ENCODE data around the gene GFRA1. TPM values are rescaled to one million over a fixed set of nuclear protein-coding genes. Genes with fewer than 3 reads are reported as not detected.

GFRA1 gene
- total and polyA plus RNA-seq, 2 experiments from 2014 or later = 0.48 to 2.9 TPM

- Histone ChIP-seq H3K27ac (no peak overlapping the region), H3K27me3 (no peaks in the 10 kb centered on the region), H3K9me3 (ENCODE audit: low read depth) (peaks cover 4% of the 10 kb centered on the region), H3K4me2 (no peak overlapping the region), H3K4me3 (no peak overlapping the region), H3K79me2 (no peaks in the 10 kb centered on the region), H3K9me2 (replicated peaks; ENCODE audit: insufficient read depth) (no peaks in the 10 kb centered on the region), H3K4me1 (ENCODE audit: insufficient read depth) (no peaks in the 10 kb centered on the region), H2AFZ (no peak overlapping the region), H3K36me3 (replicated peaks; ENCODE audit: insufficient read depth, low read depth) (no peaks in the 10 kb centered on the region), H4K20me1 (ENCODE audit: insufficient read depth, poor library complexity, severe bottlenecking) (no peaks in the 10 kb centered on the region)
- WGBS (ENCODE audit: low lambda C conversion rate, missing lambda C conversion rate) = 48% methylated on average over 1 of the region's 1 CpG
- no peak for TF ChIP-seq CTCF (IDR thresholded peaks at IDR 0.05; ENCODE audit: poor library complexity)
- TF ChIP-seq EZH2 (IDR thresholded peaks at IDR 0.05; ENCODE audit: borderline replicate concordance) = no peak
- TF ChIP-seq EZH2phosphoT487 (IDR thresholded peaks at IDR 0.05; ENCODE audit: low read depth, severe bottlenecking, unreplicated experiment) = no peak
- DNase-seq (ENCODE audit: low spot score) = no peak
Measured at GRCh38 chr10:116130006-116130405, 143.0 kb downstream of the GFRA1 start.

GRCh38 chr10:116126954-116127695 is 145.9 kb downstream of the GFRA1 start:
- Histone ChIP-seq H3K4me2 (no peak overlapping the region), H3K79me2 (no peaks in the 10 kb centered on the region), H3K9me2 (replicated peaks; ENCODE audit: insufficient read depth) (no peaks in the 10 kb centered on the region), H3K27ac (no peak overlapping the region), H3K36me3 (replicated peaks; ENCODE audit: insufficient read depth, low read depth) (no peaks in the 10 kb centered on the region), H3K9me3 (ENCODE audit: low read depth) (peaks cover 4% of the 10 kb centered on the region), H3K4me1 (ENCODE audit: insufficient read depth) (no peaks in the 10 kb centered on the region), H3K27me3 (no peaks in the 10 kb centered on the region), H4K20me1 (ENCODE audit: insufficient read depth, poor library complexity, severe bottlenecking) (no peaks in the 10 kb centered on the region), H2AFZ (no peak overlapping the region), H3K4me3 (no peak overlapping the region)
- DNase-seq (ENCODE audit: low spot score) = no peak
- WGBS (ENCODE audit: low lambda C conversion rate, missing lambda C conversion rate) = 90% methylated on average over 10 of the region's 10 CpGs
- TF ChIP-seq CTCF (IDR thresholded peaks at IDR 0.05; ENCODE audit: poor library complexity) (no peak), EZH2 (IDR thresholded peaks at IDR 0.05; ENCODE audit: borderline replicate concordance) (no peak), EZH2phosphoT487 (IDR thresholded peaks at IDR 0.05; ENCODE audit: low read depth, severe bottlenecking, unreplicated experiment) (no peak)

- no peaks in the 10 kb centered on the region for H4K20me1 ChIP-seq (ENCODE audit: insufficient read depth, poor library complexity, severe bottlenecking)
- H3K4me1 ChIP-seq (ENCODE audit: insufficient read depth) = no peaks in the 10 kb centered on the region
- H3K27me3 ChIP-seq = no peaks in the 10 kb centered on the region
- DNase-seq (ENCODE audit: low spot score) = no peak
- no peak overlapping the region for H3K4me2 ChIP-seq
- 85% methylated on average over 3 of the region's 3 CpGs for WGBS (ENCODE audit: low lambda C conversion rate, missing lambda C conversion rate)
- TF ChIP-seq EZH2 (IDR thresholded peaks at IDR 0.05; ENCODE audit: borderline replicate concordance) = no peak
- TF ChIP-seq CTCF (IDR thresholded peaks at IDR 0.05; ENCODE audit: poor library complexity) = no peak
- TF ChIP-seq EZH2phosphoT487 (IDR thresholded peaks at IDR 0.05; ENCODE audit: low read depth, severe bottlenecking, unreplicated experiment) = no peak
- H3K9me2 ChIP-seq (replicated peaks; ENCODE audit: insufficient read depth) = no peaks in the 10 kb centered on the region
- no peak overlapping the region for H3K4me3 ChIP-seq
- peaks cover 4% of the 10 kb centered on the region for H3K9me3 ChIP-seq (ENCODE audit: low read depth)
- no peak overlapping the region for H2AFZ ChIP-seq
- H3K36me3 ChIP-seq (replicated peaks; ENCODE audit: insufficient read depth, low read depth) = no peaks in the 10 kb centered on the region
- H3K27ac ChIP-seq = no peak overlapping the region
- no peaks in the 10 kb centered on the region for H3K79me2 ChIP-seq
Measured at GRCh38 chr10:116126239-116126638, 146.8 kb downstream of the GFRA1 start.

Measured in hepatocyte (in vitro differentiated cells).